Ishikawa (cell line): ENCODE data around the gene ACE2.

Source experiments
- CEBPB ChIP-seq: IDR thresholded peaks from 2 replicates; pipeline ENCODE4 v1.6.1; 2012
- EP300 ChIP-seq: IDR thresholded peaks from 2 replicates; pipeline ENCODE4 v1.6.1; 2012; ENCODE audit warnings: borderline replicate concordance
- NFIC ChIP-seq: IDR thresholded peaks from 2 replicates; pipeline ENCODE4 v1.6.1; 2012
- RAD21 ChIP-seq: IDR thresholded peaks from 2 replicates; pipeline ENCODE4 v1.6.1; 2012; ENCODE audit warnings: low read depth

GRCh38 chrX:15602761-15603160 is 2.0 kb upstream of the ACE2 start:
- TF ChIP-seq EP300, result no peak
- TF ChIP-seq RAD21, result no peak
- no peak for TF ChIP-seq NFIC
- no peak for TF ChIP-seq CEBPB
